A549 (cell line): Measurements from ENCODE around the gene PDCD4. TPM values are rescaled to one million over a fixed set of nuclear protein-coding genes. Genes with fewer than 3 reads are reported as not detected.
A peak's percentile ranks its signal among the peaks of the same experiment; 100 is the strongest.

Source experiments
- ATAC-seq, 2 experiments: fragments of 200-7000 bp in 1 of 2; fragments of >200 bp in 1 of 2; cut with Nextera tagmentation in 1 of 2; cut with Tn5 transposase in 1 of 2; 3 replicates each; pipeline versions ENCODE4 v1.8.0 to v1.9.1; 2018 to 2020; ENCODE audit warnings: mild to moderate bottlenecking in 1 of 2, moderate library complexity in 1 of 2
- CTCF ChIA-PET: fragments of 300-600 bp; sonication (Branson Sonifier 250); formaldehyde crosslinking; extraction: SDS; loops from one replicate; lab custom pipeline; 2021; ENCODE audit warnings: antibody characterized with exemption, inconsistent platforms; lab: Yijun Ruan, JAX
- POLR2A ChIA-PET: fragments of 350-600 bp; formaldehyde crosslinking; extraction: SDS; loops from one replicate; lab custom pipeline; 2021; ENCODE audit warnings: antibody characterized with exemption, inconsistent platforms; lab: Yijun Ruan, JAX
- DNase-seq, 2 experiments: peaks; one replicate each; pipeline versions ENCODE4 v3.0.0 to v3.0.0-alpha.2; 2011 to 2016; ENCODE audit warnings: low read depth in 1 of 2, low spot score in 1 of 2
- FAIRE-seq: peaks from 2 replicates; lab custom pipeline; 2011; peaks lifted over from hg19 to GRCh38; lab: Jason Lieb, UNC
- H3K27ac ChIP-seq, 2 experiments: fragments of >200 bp; sonication (Bioruptor Twin); formaldehyde crosslinking; 3 replicates each; pipeline ENCODE4 v1.5.1; 2016 to 2017
- H3K4me1 ChIP-seq: fragments of >200 bp; sonication (Bioruptor Twin); formaldehyde crosslinking; 3 replicates; pipeline ENCODE4 v1.6.1; 2016
- H3K4me2 ChIP-seq: fragments of >200 bp; sonication (Bioruptor Twin); formaldehyde crosslinking; 3 replicates; pipeline ENCODE4 v1.6.1; 2016
- H3K4me3 ChIP-seq: fragments of >200 bp; sonication (Bioruptor Twin); formaldehyde crosslinking; 3 replicates; pipeline ENCODE4 v1.5.1; 2016
- H3K9me3 ChIP-seq: fragments of >200 bp; sonication (Bioruptor Twin); formaldehyde crosslinking; 3 replicates; pipeline ENCODE4 v1.6.1; 2016
- BHLHE40 ChIP-seq: IDR thresholded peaks from 2 replicates; pipeline ENCODE4 v1.6.1; 2012; ENCODE audit warnings: low read depth, low read length, inconsistent platforms
- CEBPB ChIP-seq, 2 experiments: fragments of >200 bp in 1 of 2; sonication (Bioruptor Twin) in 1 of 2; formaldehyde crosslinking in 1 of 2; IDR thresholded peaks; 2 replicates each; pipeline ENCODE4 v1.6.1; 2012 to 2016
- CHD2 ChIP-seq: fragments of 150-350 bp; IDR thresholded peaks from 2 replicates; pipeline ENCODE4 v1.6.1; 2014; ENCODE audit warnings: low read length; ENCODE audit not compliant: partially characterized antibody
- FOSL2 ChIP-seq, 2 experiments: fragments of 450-650 bp in 1 of 2; fragments of >200 bp in 1 of 2; sonication (Bioruptor Twin) in 1 of 2; formaldehyde crosslinking; IDR thresholded peaks; 2 replicates each; pipeline versions ENCODE4 v1.5.0 to v1.6.1; 2016 to 2020; ENCODE audit warnings: mild to moderate bottlenecking in 1 of 2, moderate library complexity in 1 of 2
- HEYL ChIP-seq: fragments of 250-450 bp; sonication (Bioruptor Pico); IDR thresholded peaks from 2 replicates; pipeline ENCODE4 v1.8.0; 2021; ENCODE audit warnings: mild to moderate bottlenecking, moderate library complexity
- JUN ChIP-seq, 2 experiments: fragments of >200 bp; sonication (Bioruptor Twin); formaldehyde crosslinking; IDR thresholded peaks; 2 replicates in 1 of 2; 3 replicates in 1 of 2; pipeline ENCODE4 v1.6.1; 2016 to 2017
- JUNB ChIP-seq: fragments of >200 bp; sonication (Bioruptor Twin); formaldehyde crosslinking; IDR thresholded peaks from 2 replicates; pipeline ENCODE4 v1.6.1; 2016
- NFE2L2 ChIP-seq: fragments of 150-350 bp; conservative IDR thresholded peaks from 2 replicates; pipeline ENCODE4 v1.6.1; 2014; ENCODE audit warnings: low read length
- NPAS2 ChIP-seq: fragments of 250-450 bp; sonication (Bioruptor Pico); IDR thresholded peaks from 2 replicates; pipeline ENCODE4 v1.8.0; 2022; ENCODE audit warnings: mild to moderate bottlenecking, moderate library complexity, borderline replicate concordance
- NR3C1 ChIP-seq: fragments of >200 bp; sonication (Bioruptor Twin); formaldehyde crosslinking; IDR thresholded peaks from 3 replicates; pipeline ENCODE4 v1.6.1; 2017
- POLR2AphosphoS2 ChIP-seq: conservative IDR thresholded peaks from 2 replicates; pipeline ENCODE4 v1.6.1; 2012; ENCODE audit warnings: low read length, improper control_type of control experiment, inconsistent platforms
- RARB ChIP-seq: fragments of 250-450 bp; sonication (Bioruptor Pico); IDR thresholded peaks from 2 replicates; pipeline ENCODE4 v1.8.0; 2021; ENCODE audit warnings: mild to moderate bottlenecking, moderate library complexity
- SMC3 ChIP-seq: fragments of >200 bp; sonication (Bioruptor Twin); formaldehyde crosslinking; IDR thresholded peaks from 3 replicates; pipeline ENCODE4 v1.6.1; 2018; ENCODE audit warnings: inconsistent platforms
- SREBF2 ChIP-seq: fragments of 450-650 bp; IDR thresholded peaks from 2 replicates; pipeline ENCODE4 v1.6.1; 2014; ENCODE audit warnings: mild to moderate bottlenecking, moderate library complexity
- TFCP2L1 ChIP-seq: fragments of 250-450 bp; sonication (Bioruptor Pico); IDR thresholded peaks from 2 replicates; pipeline ENCODE4 v1.5.0; 2021; ENCODE audit warnings: mild to moderate bottlenecking
- ZFP36 ChIP-seq: fragments of 450-650 bp; IDR thresholded peaks from 2 replicates; pipeline ENCODE4 v1.6.1; 2014; ENCODE audit warnings: borderline replicate concordance; ENCODE audit not compliant: partially characterized antibody
- ZNF302 ChIP-seq: fragments of 250-450 bp; sonication (Bioruptor Pico); IDR thresholded peaks from 2 replicates; pipeline ENCODE4 v1.9.0; 2021; ENCODE audit warnings: inconsistent platforms, mild to moderate bottlenecking, moderate library complexity
- WGBS: methylation state at CpG from one replicate; pipeline ENCODE4 v1.1.6; 2017; ENCODE audit errors: missing lambda C conversion rate; 5-methylcytosine and 5-hydroxymethylcytosine counted together
- polyA plus RNA-seq, 4 experiments: library from polyadenylated mRNA; depleted of rRNA in 3 of 4; stranded (reverse); fragments of >200 nt; fragmentation: RNase III in 1 of 4; extraction: RNeasy Plus Mini Kit Qiagen cat#74134 plus additional on column Dnase treatment in 1 of 4; gene quantifications; 2 replicates in 3 of 4; 3 replicates in 1 of 4; pipeline ENCODE4 v1.2.3, GENCODE V29; 2011 to 2017
- TF ChIP-seq, protein P1 (sequence below): fragments of >200 bp; sonication (Bioruptor Twin); formaldehyde crosslinking; IDR thresholded peaks from 3 replicates; pipeline ENCODE4 v1.5.1; 2016

Gene PDCD4
- polyA plus RNA-seq, 2 of the 4 experiments (the other 2 are of a cell fraction) = 42.7 to 71.4 TPM

DNA sequence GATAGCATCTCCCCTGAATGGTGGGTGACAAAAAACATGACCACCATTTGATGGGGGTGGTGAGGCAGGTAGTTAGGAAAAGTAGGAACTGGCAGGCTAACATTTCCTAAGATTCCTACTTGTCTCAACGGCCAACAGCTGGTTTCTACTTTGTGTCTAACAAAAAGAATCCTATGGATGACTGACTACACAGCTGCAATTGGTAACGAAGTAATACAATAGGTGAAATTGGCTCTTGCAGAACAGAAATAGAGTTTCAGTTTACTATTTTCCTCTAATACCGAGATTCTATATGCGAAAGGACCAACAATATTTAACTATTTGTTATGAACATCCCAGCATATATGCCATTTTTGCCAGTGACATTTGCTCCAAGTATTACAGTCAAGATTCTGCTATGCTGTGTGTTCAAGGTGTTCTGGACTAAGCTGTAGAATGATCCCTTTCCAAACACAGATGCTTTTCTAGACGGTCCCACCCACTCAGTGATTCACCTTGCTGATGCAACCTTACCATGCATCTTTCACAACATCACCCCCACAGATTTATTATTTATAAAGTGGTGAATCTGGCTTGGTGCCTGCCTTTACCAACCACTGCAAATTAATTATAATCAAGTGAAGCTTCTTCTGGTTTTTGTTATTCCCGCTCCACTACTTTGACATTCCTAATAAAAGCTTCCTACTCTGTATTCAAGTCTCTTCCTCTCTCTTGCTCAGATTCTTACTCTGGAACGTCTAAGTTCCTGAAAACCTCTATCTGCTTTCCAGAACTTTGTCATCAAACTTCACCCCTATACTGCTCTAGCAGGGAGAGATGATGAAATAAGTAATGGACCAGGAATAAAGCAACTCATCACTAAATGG is 30.5 kb downstream of the PDCD4 start:
- H3K4me2 ChIP-seq = peak overlapping the region; percentile 48
- ChIA-PET CTCF (interaction anchor here (0.6 to 2.4 kb wide), 10 partner anchors 9 to 595 kb away, joined by 3 to 8 read pairs (median 4); partner anchors contain the start of gene PDCD4), POLR2A (interaction anchor here (0.6 to 2.6 kb wide), 3 partner anchors 16 to 266 kb away, joined by 3 to 20 read pairs (median 3); partner anchors contain the start of genes BBIP1 and SHOC2)
- ATAC-seq (peak; percentile 72 to 89), FAIRE-seq (no peak), DNase-seq (peak; percentile 28 to 47)
- 72% methylated on average over 7 of the region's 7 CpGs for WGBS
- H3K27ac ChIP-seq = peak overlapping the region; percentile 64 to 78
- no peak overlapping the region for H3K4me3 ChIP-seq
- H3K4me1 ChIP-seq = peaks cover 25% of the 10 kb centered on the region
- no peaks in the 10 kb centered on the region for H3K9me3 ChIP-seq
- peak; percentile 76 to 85; a peak in 3 of 4 replicates for TF ChIP-seq CEBPB (IDR thresholded peaks at IDR 0.05)
- no peak for TF ChIP-seq FOSL2 (IDR thresholded peaks at IDR 0.05)
- TF ChIP-seq FOSL2 (CRISPR knock-in tag; IDR thresholded peaks at IDR 0.05) = peak; percentile 50
- TF ChIP-seq JUNB = 0 out of 2 replicates have a peak, but pooled peaks have one; percentile 38
- TF ChIP-seq POLR2AphosphoS2 = 0 out of 2 replicates have a peak, but pooled peaks have one; percentile 24
- TF ChIP-seq JUN (IDR thresholded peaks at IDR 0.05) = peak in 1 of 2 experiments; percentile 23; a peak in 1 of 5 replicates
- no peak for TF ChIP-seq ZFP36
- TF ChIP-seq, all 56 proteins: peak for 5

DNA sequence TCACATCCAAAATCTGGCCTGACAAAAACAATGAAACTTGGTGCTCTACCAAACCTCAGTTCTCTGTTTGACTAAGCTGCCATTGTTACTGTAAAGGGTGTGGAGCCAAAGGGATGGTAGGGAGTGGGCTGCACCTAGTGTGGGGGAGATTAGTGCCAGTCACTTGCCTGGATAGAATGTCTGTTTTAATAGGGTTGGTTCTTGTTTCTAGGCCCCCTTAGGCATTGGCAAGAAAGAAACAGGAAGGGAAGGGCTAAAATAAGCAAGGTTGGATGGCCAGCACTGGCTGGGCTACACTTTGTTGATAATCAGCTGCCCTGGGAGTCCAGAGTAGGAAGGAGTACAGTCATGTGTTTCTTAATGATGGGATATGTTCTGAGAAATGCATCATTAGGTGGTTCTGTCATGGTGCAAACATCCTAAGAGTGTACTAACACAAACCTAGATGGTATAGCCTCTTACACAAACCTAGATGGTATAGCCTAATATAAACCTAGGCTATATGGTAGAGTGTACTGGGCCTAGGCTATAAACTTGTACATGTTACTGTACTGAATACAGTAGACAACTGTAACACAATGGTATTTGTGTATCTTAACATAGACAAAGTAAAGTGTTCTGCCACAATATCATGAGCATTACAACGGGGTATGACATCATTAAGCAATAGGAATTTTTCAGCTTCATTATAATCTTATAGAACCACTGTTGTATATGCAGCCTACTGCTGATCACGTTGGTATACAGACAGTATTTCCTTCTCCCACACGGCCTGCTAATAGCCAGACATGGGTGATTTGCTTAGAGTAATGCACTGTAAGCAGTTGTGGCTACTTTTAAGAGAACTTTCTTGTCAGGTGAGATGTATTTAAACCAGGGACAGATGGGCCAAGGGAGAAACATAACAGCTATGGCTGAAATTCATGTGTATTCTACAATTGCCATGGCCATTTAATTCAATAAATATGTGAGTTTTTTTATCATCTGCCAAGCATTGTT is 31.9 kb downstream of the PDCD4 start:
- ChIA-PET CTCF (interaction anchor here (0.8 to 2.0 kb wide), 4 partner anchors 9 to 597 kb away, joined by 3 to 8 read pairs (median 3); no protein-coding TSS in a partner anchor), POLR2A (no interaction called here)
- H3K9me3 ChIP-seq = no peaks in the 10 kb centered on the region
- H3K27ac ChIP-seq = peak overlapping the region; percentile 64 to 78
- peak overlapping the region; percentile 48; the same call in 2 of the 3 replicates for H3K4me2 ChIP-seq
- TF ChIP-seq HEYL (CRISPR knock-in tag) (no peak), NR3C1 (no peak), NPAS2 (CRISPR knock-in tag) (no peak), SMC3 (no peak)
- TF ChIP-seq, all 56 proteins: peak for 0
- Histone ChIP-seq H3K4me3 (no peak overlapping the region), H3K4me1 (peaks cover 20% of the 10 kb centered on the region)
- WGBS = 83% methylated on average over 3 of the region's 3 CpGs
- peak in 1 of 2 experiments; percentile 46; a peak in 4 of 6 replicates for ATAC-seq
- DNase-seq = no peak
- no peak for FAIRE-seq

DNA sequence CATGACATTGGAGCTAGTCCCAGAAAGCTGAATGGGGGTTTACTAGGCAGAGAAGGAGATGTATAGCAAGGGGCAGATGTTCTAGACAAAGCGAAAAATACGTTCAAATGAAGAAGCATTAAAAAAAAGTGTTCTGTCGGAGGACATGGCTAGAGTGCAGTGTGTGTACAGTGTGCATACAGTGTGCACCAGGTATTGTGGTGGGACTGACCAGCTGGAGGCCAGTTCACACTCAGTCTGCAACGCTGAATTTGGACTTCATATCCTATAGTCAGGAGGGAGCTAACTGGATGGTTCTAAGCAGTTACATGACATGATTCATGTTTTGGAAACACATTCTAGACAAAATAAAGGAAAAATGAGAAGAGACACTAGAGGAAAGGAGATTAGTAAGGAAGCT is 38.4 kb downstream of the PDCD4 start:
- 93% methylated on average over 4 of the region's 4 CpGs for WGBS

More for the DNA sequence above, 38.4 kb downstream of the PDCD4 start:
- Histone ChIP-seq H3K4me2 (no peak overlapping the region), H3K4me1 (no peaks in the 10 kb centered on the region), H3K9me3 (no peaks in the 10 kb centered on the region), H3K27ac (no peak overlapping the region), H3K4me3 (no peak overlapping the region)
- DNase-seq = no peak
- ATAC-seq = no peak
- CTCF ChIA-PET = interaction anchor here (1.2 to 2.9 kb wide), 3 partner anchors 8 to 18 kb away, joined by 3 to 15 read pairs (median 5); no protein-coding TSS in a partner anchor
- POLR2A ChIA-PET = interaction anchor here (1.4 kb wide), 1 partner anchor 8 kb away, joined by 6 read pairs; the partner anchor contains the start of gene BBIP1
- TF ChIP-seq JUNB = no peak
- TF ChIP-seq TFCP2L1 (CRISPR knock-in tag) = no peak
- no peak for TF ChIP-seq ZNF302
- TF ChIP-seq CHD2 = no peak
- no peak for TF ChIP-seq BHLHE40
- no peak for TF ChIP-seq SREBF2
- no peak for TF ChIP-seq NFE2L2
- no peak for TF ChIP-seq RARB (CRISPR knock-in tag)
- TF ChIP-seq, protein P1, sequence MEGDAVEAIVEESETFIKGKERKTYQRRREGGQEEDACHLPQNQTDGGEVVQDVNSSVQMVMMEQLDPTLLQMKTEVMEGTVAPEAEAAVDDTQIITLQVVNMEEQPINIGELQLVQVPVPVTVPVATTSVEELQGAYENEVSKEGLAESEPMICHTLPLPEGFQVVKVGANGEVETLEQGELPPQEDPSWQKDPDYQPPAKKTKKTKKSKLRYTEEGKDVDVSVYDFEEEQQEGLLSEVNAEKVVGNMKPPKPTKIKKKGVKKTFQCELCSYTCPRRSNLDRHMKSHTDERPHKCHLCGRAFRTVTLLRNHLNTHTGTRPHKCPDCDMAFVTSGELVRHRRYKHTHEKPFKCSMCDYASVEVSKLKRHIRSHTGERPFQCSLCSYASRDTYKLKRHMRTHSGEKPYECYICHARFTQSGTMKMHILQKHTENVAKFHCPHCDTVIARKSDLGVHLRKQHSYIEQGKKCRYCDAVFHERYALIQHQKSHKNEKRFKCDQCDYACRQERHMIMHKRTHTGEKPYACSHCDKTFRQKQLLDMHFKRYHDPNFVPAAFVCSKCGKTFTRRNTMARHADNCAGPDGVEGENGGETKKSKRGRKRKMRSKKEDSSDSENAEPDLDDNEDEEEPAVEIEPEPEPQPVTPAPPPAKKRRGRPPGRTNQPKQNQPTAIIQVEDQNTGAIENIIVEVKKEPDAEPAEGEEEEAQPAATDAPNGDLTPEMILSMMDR = no peak
- FAIRE-seq = no peak
